ENCODE data around the gene THOC5.

GRCh38 chr22:29517215-29517908, 36.2 kb downstream of the THOC5 start:
- TF ChIP-seq CTCF (IDR thresholded peaks at IDR 0.05; ENCODE audit: insufficient read depth, low read length, poor library complexity, severe bottlenecking) (no peak), EZH2phosphoT487 (conservative IDR thresholded peaks at IDR 0.05; ENCODE audit: low read length) (no peak)
